Parathyroid adenoma (tissue), 2 donors: ENCODE measurements around the gene ITGAL.
A peak's percentile ranks its signal among the peaks of the same experiment; 100 is the strongest.

ENCODE experiments used
- H2AFZ ChIP-seq: fragments of 300-600 bp; sonication (generic); one replicate; pipeline ENCODE4 v1.7.0; 2017; ENCODE audit warnings: antibody characterized with exemption, mild to moderate bottlenecking
- H3K27ac ChIP-seq: fragments of 300-600 bp; sonication (generic); one replicate; pipeline ENCODE4 v1.7.0; 2017
- H3K27me3 ChIP-seq: fragments of 300-600 bp; sonication (generic); one replicate; pipeline ENCODE4 v1.7.0; 2017; ENCODE audit warnings: low read length; ENCODE audit not compliant: control insufficient read depth, insufficient read depth
- H3K36me3 ChIP-seq: fragments of 300-600 bp; sonication (generic); one replicate; pipeline ENCODE4 v1.7.0; 2017; ENCODE audit warnings: low read length; ENCODE audit not compliant: control insufficient read depth, insufficient read depth
- H3K4me1 ChIP-seq: fragments of 300-600 bp; sonication (generic); one replicate; pipeline ENCODE4 v1.7.0; 2017; ENCODE audit warnings: control low read depth
- H3K4me2 ChIP-seq: fragments of 300-600 bp; sonication (generic); one replicate; pipeline ENCODE4 v1.7.0; 2017; ENCODE audit warnings: low read length
- H3K4me3 ChIP-seq: fragments of 300-600 bp; sonication (generic); one replicate; pipeline ENCODE4 v1.7.0; 2017; ENCODE audit warnings: low read depth, low read length
- H3K79me2 ChIP-seq: fragments of 300-600 bp; sonication (generic); one replicate; pipeline ENCODE4 v1.7.0; 2017; ENCODE audit warnings: control low read depth
- H3K9ac ChIP-seq: fragments of 300-600 bp; sonication (generic); one replicate; pipeline ENCODE4 v1.7.0; 2017; ENCODE audit warnings: mild to moderate bottlenecking
- H3K9me3 ChIP-seq: fragments of 300-600 bp; sonication (generic); one replicate; pipeline ENCODE4 v1.7.0; 2017; ENCODE audit warnings: low read length; ENCODE audit not compliant: control insufficient read depth
- CTCF ChIP-seq: fragments of 300-600 bp; sonication (generic); IDR thresholded peaks from one replicate; pipeline ENCODE4 v1.7.0; 2017; ENCODE audit warnings: antibody characterized with exemption, mild to moderate bottlenecking
- donor health status: primary hyperparathyroidism.

Gene ITGAL

GRCh38 chr16:30528799-30529457, 56.4 kb downstream of the ITGAL start:
- Histone ChIP-seq H3K27ac (peak overlapping the region; percentile 15), H3K36me3 (no peaks in the 10 kb centered on the region), H3K9ac (no peak overlapping the region), H2AFZ (no peak overlapping the region), H3K9me3 (no peaks in the 10 kb centered on the region), H3K79me2 (peaks cover 12% of the 10 kb centered on the region), H3K4me3 (no peak overlapping the region), H3K4me1 (peaks cover 11% of the 10 kb centered on the region), H3K4me2 (no peak overlapping the region), H3K27me3 (no peaks in the 10 kb centered on the region)
- no peak for TF ChIP-seq CTCF

- H2AFZ ChIP-seq: no peak overlapping the region
- no peak for TF ChIP-seq CTCF
- H3K4me1 ChIP-seq: peaks cover 15% of the 10 kb centered on the region
- H3K4me2 ChIP-seq: no peak overlapping the region
- no peak overlapping the region for H3K27ac ChIP-seq
- H3K27me3 ChIP-seq: no peaks in the 10 kb centered on the region
- H3K9me3 ChIP-seq: no peaks in the 10 kb centered on the region
- H3K4me3 ChIP-seq: no peak overlapping the region
- H3K79me2 ChIP-seq: peaks cover 12% of the 10 kb centered on the region
- no peak overlapping the region for H3K9ac ChIP-seq
- H3K36me3 ChIP-seq: no peaks in the 10 kb centered on the region
Measured at GRCh38 chr16:30530163-30531037, 57.9 kb downstream of the ITGAL start.

GRCh38 chr16:30532285-30533145, 60.0 kb downstream of the ITGAL start:
- Histone ChIP-seq H3K9ac (no peak overlapping the region), H3K9me3 (no peaks in the 10 kb centered on the region), H3K27ac (no peak overlapping the region), H3K79me2 (peaks cover 12% of the 10 kb centered on the region), H3K4me2 (no peak overlapping the region), H3K36me3 (no peaks in the 10 kb centered on the region), H3K4me1 (peaks cover 19% of the 10 kb centered on the region), H3K4me3 (no peak overlapping the region), H2AFZ (no peak overlapping the region), H3K27me3 (no peaks in the 10 kb centered on the region)
- TF ChIP-seq CTCF: no peak

- no peak overlapping the region for H2AFZ ChIP-seq
- H3K4me3 ChIP-seq: no peak overlapping the region
- H3K79me2 ChIP-seq: peaks cover 12% of the 10 kb centered on the region
- no peak overlapping the region for H3K27ac ChIP-seq
- no peak for TF ChIP-seq CTCF
- no peaks in the 10 kb centered on the region for H3K27me3 ChIP-seq
- H3K9me3 ChIP-seq: no peaks in the 10 kb centered on the region
- no peak overlapping the region for H3K4me2 ChIP-seq
- no peaks in the 10 kb centered on the region for H3K36me3 ChIP-seq
- peaks cover 12% of the 10 kb centered on the region for H3K4me1 ChIP-seq
- H3K9ac ChIP-seq: no peak overlapping the region
Measured at GRCh38 chr16:30533146-30533522, 60.6 kb downstream of the ITGAL start.
